ENCODE results near the gene CGAS.
A peak's percentile ranks its signal among the peaks of the same experiment; 100 is the strongest.
"Not testable (repeated sequence)": the region's sequence is repeated elsewhere in the genome, so short reads cannot be mapped to it uniquely, and the experiment has no call there.

The CGAS gene

GRCh38 chr6:73394577-73395354 is 57.3 kb downstream of the CGAS start, which contains the start of gene DDX43:
TSS of gene DDX43 (plus strand) at chr6:73394828. CDS start at chr6:73394906, 78 bp downstream.
- Histone ChIP-seq H3K4me1 (ENCODE audit: control insufficient read depth, low read depth, low read length) (no peaks in the 10 kb centered on the region), H2BK120ac (ENCODE audit: low read depth, low read length) (no peak within 1 kb of the TSS), H2AK5ac (ENCODE audit: low read length) (no peak within 1 kb of the TSS), H3K79me1 (ENCODE audit: low read length) (no peaks in the 10 kb centered on the region), H2BK5ac (ENCODE audit: low read length) (no peak within 1 kb of the TSS), H4K5ac (ENCODE audit: low read length) (no peak within 1 kb of the TSS), H3K23ac (ENCODE audit: low read length) (no peak within 1 kb of the TSS), H3K18ac (ENCODE audit: low read length) (no peak within 1 kb of the TSS), H3K27ac (ENCODE audit: low read depth, low read length) (no peak within 1 kb of the TSS), H3K4me2 (ENCODE audit: low read length) (no peak within 1 kb of the TSS), H2BK15ac (replicated peaks; ENCODE audit: low read depth) (no peak within 1 kb of the TSS), H3K9ac (ENCODE audit: low read length) (no peak within 1 kb of the TSS), H3K36me3 (ENCODE audit: control insufficient read depth, insufficient read depth, low read length) (no peaks in the 10 kb centered on the region), H3K4me3 (ENCODE audit: low read length) (no peak within 1 kb of the TSS), H3K56ac (ENCODE audit: low read length) (no peak within 1 kb of the TSS), H3K79me2 (ENCODE audit: control insufficient read depth, insufficient read depth, low read length) (no peaks in the 10 kb centered on the region), H3K4ac (ENCODE audit: low read depth, low read length) (no peak within 1 kb of the TSS), H4K8ac (ENCODE audit: low read depth, low read length) (no peak within 1 kb of the TSS), H3K27me3 (ENCODE audit: insufficient read depth, low read length, poor library complexity) (no peaks in the 10 kb centered on the region)
- WGBS (ENCODE audit: extremely low coverage, insufficient coverage, low lambda C conversion rate) = no CpG with 5 or more reads among the region's 54 CpGs
- peak; percentile 18 for DNase-seq

GRCh38 chr6:73393278-73393677 is 58.8 kb downstream of the CGAS start:
- H3K4me2 ChIP-seq (ENCODE audit: low read length) = no peak overlapping the region
- no peak overlapping the region for H2BK5ac ChIP-seq (ENCODE audit: low read length)
- H3K27me3 ChIP-seq (ENCODE audit: insufficient read depth, low read length, poor library complexity) = no peaks in the 10 kb centered on the region
- peaks cover 2% of the 10 kb centered on the region for H3K4me1 ChIP-seq (ENCODE audit: control insufficient read depth, low read depth, low read length)
- H3K79me1 ChIP-seq (ENCODE audit: low read length) = no peaks in the 10 kb centered on the region
- no peaks in the 10 kb centered on the region for H3K79me2 ChIP-seq (ENCODE audit: control insufficient read depth, insufficient read depth, low read length)
- no peak for DNase-seq
- no peaks in the 10 kb centered on the region for H3K36me3 ChIP-seq (ENCODE audit: control insufficient read depth, insufficient read depth, low read length)
- no peak overlapping the region for H3K27ac ChIP-seq (ENCODE audit: low read depth, low read length)
- WGBS (ENCODE audit: extremely low coverage, insufficient coverage, low lambda C conversion rate) = no CpG with 5 or more reads among the region's 3 CpGs
- H2BK120ac ChIP-seq (ENCODE audit: low read depth, low read length) = no peak overlapping the region
- H4K8ac ChIP-seq (ENCODE audit: low read depth, low read length) = no peak overlapping the region
- no peak overlapping the region for H3K4ac ChIP-seq (ENCODE audit: low read depth, low read length)
- H3K4me3 ChIP-seq (ENCODE audit: low read length) = no peak overlapping the region
- no peak overlapping the region for H3K56ac ChIP-seq (ENCODE audit: low read length)
- no peak overlapping the region for H3K9ac ChIP-seq (ENCODE audit: low read length)
- no peak overlapping the region for H3K23ac ChIP-seq (ENCODE audit: low read length)
- no peak overlapping the region for H2BK15ac ChIP-seq (replicated peaks; ENCODE audit: low read depth)
- no peak overlapping the region for H2AK5ac ChIP-seq (ENCODE audit: low read length)
- no peak overlapping the region for H3K18ac ChIP-seq (ENCODE audit: low read length)
- no peak overlapping the region for H4K5ac ChIP-seq (ENCODE audit: low read length)

GRCh38 chr6:73392188-73392587 is 59.9 kb downstream of the CGAS start:
- no CpG with 5 or more reads among the region's 4 CpGs for WGBS (ENCODE audit: extremely low coverage, insufficient coverage, low lambda C conversion rate)
- not testable (repeated sequence) for H3K79me2 ChIP-seq (ENCODE audit: control insufficient read depth, insufficient read depth, low read length); H2BK5ac ChIP-seq (ENCODE audit: low read length); H3K56ac ChIP-seq (ENCODE audit: low read length); H3K27ac ChIP-seq (ENCODE audit: low read depth, low read length); H3K9ac ChIP-seq (ENCODE audit: low read length); H3K4me2 ChIP-seq (ENCODE audit: low read length); H2BK120ac ChIP-seq (ENCODE audit: low read depth, low read length); H3K18ac ChIP-seq (ENCODE audit: low read length); H3K79me1 ChIP-seq (ENCODE audit: low read length); H3K4me3 ChIP-seq (ENCODE audit: low read length); H3K4me1 ChIP-seq (ENCODE audit: control insufficient read depth, low read depth, low read length); DNase-seq; H3K4ac ChIP-seq (ENCODE audit: low read depth, low read length); H3K36me3 ChIP-seq (ENCODE audit: control insufficient read depth, insufficient read depth, low read length); H4K5ac ChIP-seq (ENCODE audit: low read length); H3K23ac ChIP-seq (ENCODE audit: low read length); H3K27me3 ChIP-seq (ENCODE audit: insufficient read depth, low read length, poor library complexity); H4K8ac ChIP-seq (ENCODE audit: low read depth, low read length); H2BK15ac ChIP-seq (replicated peaks; ENCODE audit: low read depth); H2AK5ac ChIP-seq (ENCODE audit: low read length)

- peak; percentile 16 for DNase-seq
- Histone ChIP-seq H3K56ac (ENCODE audit: low read length) (no peak overlapping the region), H3K4me2 (ENCODE audit: low read length) (no peak overlapping the region), H3K9ac (ENCODE audit: low read length) (no peak overlapping the region), H3K79me1 (ENCODE audit: low read length) (no peaks in the 10 kb centered on the region), H3K4ac (ENCODE audit: low read depth, low read length) (no peak overlapping the region), H3K4me3 (ENCODE audit: low read length) (no peak overlapping the region), H3K18ac (ENCODE audit: low read length) (no peak overlapping the region), H4K8ac (ENCODE audit: low read depth, low read length) (no peak overlapping the region), H3K36me3 (ENCODE audit: control insufficient read depth, insufficient read depth, low read length) (no peaks in the 10 kb centered on the region), H3K27ac (ENCODE audit: low read depth, low read length) (no peak overlapping the region), H3K23ac (ENCODE audit: low read length) (no peak overlapping the region), H2BK15ac (replicated peaks; ENCODE audit: low read depth) (no peak overlapping the region), H3K79me2 (ENCODE audit: control insufficient read depth, insufficient read depth, low read length) (no peaks in the 10 kb centered on the region), H4K5ac (ENCODE audit: low read length) (no peak overlapping the region), H2AK5ac (ENCODE audit: low read length) (no peak overlapping the region), H3K27me3 (ENCODE audit: insufficient read depth, low read length, poor library complexity) (no peaks in the 10 kb centered on the region), H2BK120ac (ENCODE audit: low read depth, low read length) (no peak overlapping the region), H3K4me1 (ENCODE audit: control insufficient read depth, low read depth, low read length) (peaks cover 2% of the 10 kb centered on the region), H2BK5ac (ENCODE audit: low read length) (no peak overlapping the region)
- no CpG with 5 or more reads among the region's 2 CpGs for WGBS (ENCODE audit: extremely low coverage, insufficient coverage, low lambda C conversion rate)
Measured at GRCh38 chr6:73391675-73392074, 60.4 kb downstream of the CGAS start.

GRCh38 chr6:73389854-73390253 is 62.2 kb downstream of the CGAS start:
- Histone ChIP-seq H3K18ac (ENCODE audit: low read length) (no peak overlapping the region), H3K4me2 (ENCODE audit: low read length) (no peak overlapping the region), H3K4me1 (ENCODE audit: control insufficient read depth, low read depth, low read length) (peaks cover 2% of the 10 kb centered on the region), H2BK5ac (ENCODE audit: low read length) (no peak overlapping the region), H3K56ac (ENCODE audit: low read length) (no peak overlapping the region), H3K4ac (ENCODE audit: low read depth, low read length) (no peak overlapping the region), H3K36me3 (ENCODE audit: control insufficient read depth, insufficient read depth, low read length) (no peaks in the 10 kb centered on the region), H3K27me3 (ENCODE audit: insufficient read depth, low read length, poor library complexity) (no peaks in the 10 kb centered on the region), H3K79me2 (ENCODE audit: control insufficient read depth, insufficient read depth, low read length) (no peaks in the 10 kb centered on the region), H3K79me1 (ENCODE audit: low read length) (no peaks in the 10 kb centered on the region), H2BK120ac (ENCODE audit: low read depth, low read length) (no peak overlapping the region), H2AK5ac (ENCODE audit: low read length) (no peak overlapping the region), H3K23ac (ENCODE audit: low read length) (no peak overlapping the region), H3K27ac (ENCODE audit: low read depth, low read length) (no peak overlapping the region), H4K5ac (ENCODE audit: low read length) (no peak overlapping the region), H2BK15ac (replicated peaks; ENCODE audit: low read depth) (no peak overlapping the region), H3K4me3 (ENCODE audit: low read length) (no peak overlapping the region), H3K9ac (ENCODE audit: low read length) (no peak overlapping the region), H4K8ac (ENCODE audit: low read depth, low read length) (no peak overlapping the region)
- DNase-seq = no peak
- no CpG with 5 or more reads among the region's 10 CpGs for WGBS (ENCODE audit: extremely low coverage, insufficient coverage, low lambda C conversion rate)
